Testis (tissue), 3 donors: Measurements from ENCODE around the gene CLOCK. TPM values are rescaled to one million over a fixed set of nuclear protein-coding genes. Genes with fewer than 3 reads are reported as not detected.

Source experiments
- DNase-seq: peaks from one replicate; pipeline ENCODE4 v3.0.0-alpha.2; 2019
- H3K27ac ChIP-seq, 2 donors: fragments of 200-600 bp; sonication (generic); one replicate each; pipeline ENCODE4 v1.5.1; 2019
- H3K27me3 ChIP-seq: fragments of 200-600 bp; sonication (generic); one replicate; pipeline ENCODE4 v1.5.1; 2019
- H3K36me3 ChIP-seq: fragments of 200-600 bp; sonication (generic); one replicate; pipeline ENCODE4 v1.5.1; 2017; ENCODE audit warnings: low read depth; ENCODE audit errors: missing control alignments
- H3K4me1 ChIP-seq: fragments of 200-600 bp; sonication (generic); one replicate; pipeline ENCODE4 v1.5.1; 2019
- H3K4me3 ChIP-seq, 2 donors: fragments of 200-600 bp; sonication (generic); one replicate each; pipeline ENCODE4 v1.5.1; 2017 to 2019
- H3K9me3 ChIP-seq: fragments of 200-600 bp; sonication (generic); one replicate; pipeline ENCODE4 v1.5.1; 2017
- CTCF ChIP-seq, 3 experiments: fragments of 450-650 bp in 2 of 3; fragments of 200-600 bp in 1 of 3; sonication (generic) in 1 of 3; IDR thresholded peaks; one replicate each; pipeline ENCODE4 v1.5.1; 2016 to 2019; ENCODE audit warnings: antibody characterized with exemption in 3 of 3, mild to moderate bottlenecking in 2 of 3, moderate library complexity in 1 of 3
- POLR2A ChIP-seq: fragments of 450-650 bp; IDR thresholded peaks from one replicate; pipeline ENCODE4 v1.6.1; 2017; ENCODE audit warnings: antibody characterized with exemption, mild to moderate bottlenecking, moderate library complexity
- WGBS, 2 donors: methylation state at CpG; one replicate each; pipeline ENCODE4 v1.1.5; 2018; 5-methylcytosine and 5-hydroxymethylcytosine counted together
- intact Hi-C: fragments of 100-400 bp; cut with DNase I; formaldehyde crosslinking; loops from one replicate; pipeline ENCODE4 v1.15.1; 2023; ENCODE audit warnings: low total_unique reads
- polyA plus RNA-seq: library from polyadenylated mRNA; stranded (reverse); fragments of 350-450 nt; fragmentation: Illumina TruSeq; extraction: RNeasy Lipid Tissue Mini Kit (QIAGEN cat#74804); gene quantifications from one replicate; pipeline ENCODE4 v1.2.3, GENCODE V29; 2014; ENCODE audit warnings: low read depth, low replicate concordance; ENCODE audit not compliant: insufficient read depth
- total RNA-seq, 2 donors: library from RNA; depleted of rRNA; stranded (reverse); fragments of >200 nt; gene quantifications; one replicate each; pipeline ENCODE4 v1.2.3, GENCODE V29; 2016

The CLOCK gene
- total and polyA plus RNA-seq, 3 donors from 2014 or later: 41.9 to 48.6 (median 43.4) TPM

- H3K36me3 ChIP-seq: no peaks in the 10 kb centered on the region
- no peaks in the 10 kb centered on the region for H3K27me3 ChIP-seq
- H3K9me3 ChIP-seq: no peaks in the 10 kb centered on the region
- intact Hi-C loops: no loop called here
- WGBS, 2 donors: 100% methylated on average over 1 of the region's 1 CpG
- H3K4me3 ChIP-seq: no peak overlapping the region
- no peak for TF ChIP-seq CTCF (IDR thresholded peaks at IDR 0.05)
- no peak for TF ChIP-seq POLR2A
- H3K27ac ChIP-seq: no peak overlapping the region
- no peaks in the 10 kb centered on the region for H3K4me1 ChIP-seq
- DNase-seq: no peak
Measured at GRCh38 chr4:55512077-55512476, 34.6 kb downstream of the CLOCK start.

- no peak for DNase-seq
- TF ChIP-seq POLR2A (no peak), CTCF (IDR thresholded peaks at IDR 0.05) (no peak)
- Histone ChIP-seq H3K27ac (no peak overlapping the region), H3K27me3 (no peaks in the 10 kb centered on the region), H3K9me3 (no peaks in the 10 kb centered on the region), H3K4me3 (no peak overlapping the region), H3K4me1 (no peaks in the 10 kb centered on the region), H3K36me3 (no peaks in the 10 kb centered on the region)
- intact Hi-C loops: no loop called here
Measured at GRCh38 chr4:55510685-55511084, 36.0 kb downstream of the CLOCK start.

- no peak for TF ChIP-seq CTCF (IDR thresholded peaks at IDR 0.05)
- no peak for TF ChIP-seq POLR2A
- Histone ChIP-seq H3K9me3 (no peaks in the 10 kb centered on the region), H3K36me3 (no peaks in the 10 kb centered on the region), H3K4me1 (no peaks in the 10 kb centered on the region), H3K27me3 (no peaks in the 10 kb centered on the region), H3K27ac (no peak overlapping the region), H3K4me3 (no peak overlapping the region)
- DNase-seq: no peak
- 54 to 74% methylated on average over 3 of the region's 3 CpGs for WGBS, 2 donors
- intact Hi-C loops: no loop called here
Measured at GRCh38 chr4:55509266-55509665, 37.4 kb downstream of the CLOCK start.

- Histone ChIP-seq H3K9me3 (no peaks in the 10 kb centered on the region), H3K36me3 (no peaks in the 10 kb centered on the region), H3K27ac (no peak overlapping the region), H3K4me3 (no peak overlapping the region), H3K27me3 (no peaks in the 10 kb centered on the region), H3K4me1 (no peaks in the 10 kb centered on the region)
- 75 to 89% methylated on average over 1 of the region's 1 CpG for WGBS, 2 donors
- DNase-seq: no peak
- TF ChIP-seq POLR2A (no peak), CTCF (IDR thresholded peaks at IDR 0.05) (no peak)
- intact Hi-C loops: no loop called here
Measured at GRCh38 chr4:55507612-55508011, 39.1 kb downstream of the CLOCK start.

GRCh38 chr4:55503169-55503568 is 43.5 kb downstream of the CLOCK start:
- intact Hi-C loops: no loop called here

More at GRCh38 chr4:55503169-55503568, 43.5 kb downstream of the CLOCK start:
- Histone ChIP-seq H3K4me1 (no peaks in the 10 kb centered on the region), H3K27me3 (no peaks in the 10 kb centered on the region), H3K4me3 (no peak overlapping the region), H3K27ac (no peak overlapping the region), H3K9me3 (no peaks in the 10 kb centered on the region), H3K36me3 (no peaks in the 10 kb centered on the region)
- DNase-seq: no peak
- TF ChIP-seq CTCF (IDR thresholded peaks at IDR 0.05) (no peak), POLR2A (no peak)
- WGBS, 2 donors: 84 to 88% methylated on average over 2 of the region's 2 CpGs
